SU-DHL-6 (cell line): ENCODE results near the gene ELAVL1.

ENCODE experiments used
- CTCF ChIP-seq: fragments of 200-600 bp; sonication (generic); IDR thresholded peaks from one replicate; pipeline ENCODE4 v1.5.1; 2017; ENCODE audit warnings: antibody characterized with exemption, mild to moderate bottlenecking, low read length, moderate library complexity; ENCODE audit not compliant: insufficient read depth, poor library complexity, severe bottlenecking
- EZH2phosphoT487 ChIP-seq: fragments of 200-600 bp; sonication (generic), shearing (Covaris generic); conservative IDR thresholded peaks from 2 replicates; pipeline ENCODE4 v1.6.1; 2018; ENCODE audit warnings: mild to moderate bottlenecking, antibody characterized with exemption, low read length, moderate library complexity, mixed read lengths

GRCh38 chr19:7976461-7976860, 29.0 kb downstream of the ELAVL1 start:
- TF ChIP-seq CTCF (no peak), EZH2phosphoT487 (no peak)
